Measurements from ENCODE around the gene UGT2A3.

GRCh38 chr4:68962868-68963267 is 11.3 kb upstream of the UGT2A3 start:
- no peak for TF ChIP-seq CTCF (IDR thresholded peaks at IDR 0.05 in 8 of 11, conservative IDR thresholded peaks at IDR 0.05 in 3 of 11)
- no peak for TF ChIP-seq POLR2A (IDR thresholded peaks at IDR 0.05)
- no peak for TF ChIP-seq POLR2AphosphoS5 (IDR thresholded peaks at IDR 0.05)
